Dermis microvascular lymphatic vessel endothelial cell (primary cell): Measurements from ENCODE around the gene RHOH. TPM values are rescaled to one million over a fixed set of nuclear protein-coding genes. Genes with fewer than 3 reads are reported as not detected.
A peak's percentile ranks its signal among the peaks of the same experiment; 100 is the strongest.

Source experiments
- DNase-seq, 2 donors: peaks; one replicate each; pipeline versions ENCODE4 v3.0.0 to v3.0.0-alpha.2; 2010; ENCODE audit warnings: low read depth in 2 of 2
- total RNA-seq: library from RNA; depleted of rRNA; stranded (reverse); fragments of >200 nt; gene quantifications from 2 replicates; pipeline ENCODE4 v1.2.1, GENCODE V29; 2014

Gene RHOH
- total RNA-seq, 1 donor from 2014 or later, result under 0.01 TPM

DNA sequence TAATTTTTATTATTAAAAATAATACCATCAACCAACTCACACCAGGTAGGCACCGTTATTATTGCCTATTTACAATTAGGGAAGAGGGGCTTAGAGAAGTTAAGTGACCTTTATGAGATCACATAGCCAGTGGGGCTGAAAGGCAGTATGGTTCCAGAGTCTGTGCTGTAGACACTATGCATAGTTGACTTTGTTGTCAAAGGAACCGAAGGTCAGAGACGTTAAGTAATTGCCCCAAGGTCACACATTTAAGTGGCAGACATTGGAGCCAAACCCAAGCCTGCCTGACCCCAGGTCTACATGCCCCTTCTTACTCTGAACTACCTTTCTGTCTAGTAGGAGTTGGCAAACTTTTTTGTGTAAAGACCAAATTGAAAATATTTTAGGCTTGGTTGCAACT is 36.4 kb downstream of the RHOH start:
- DNase-seq, result no peak

DNA sequence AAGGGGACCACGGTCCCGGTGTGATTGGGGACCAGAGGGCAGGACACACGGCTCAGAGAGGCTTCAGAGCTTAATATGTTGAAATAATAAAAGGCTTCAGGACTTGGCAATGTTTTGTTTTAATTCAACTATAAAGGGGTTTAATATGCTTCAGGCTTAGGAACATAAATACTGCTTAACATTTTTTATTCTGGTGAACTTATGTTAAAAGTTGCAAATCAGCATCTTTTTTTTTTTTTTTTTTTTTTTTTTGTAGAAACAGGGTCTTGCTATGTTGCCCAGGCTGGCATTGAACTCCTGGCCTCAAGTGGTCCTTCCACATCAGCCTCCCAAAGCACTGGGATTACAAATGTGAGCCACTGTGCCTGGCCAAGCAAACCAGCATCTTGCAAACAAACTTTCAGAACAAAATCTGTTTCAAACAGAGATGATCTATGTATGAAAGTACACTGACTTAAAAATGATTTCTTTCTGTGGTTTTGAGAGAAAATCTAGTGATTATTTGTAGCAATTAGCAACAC is 37.7 kb downstream of the RHOH start:
- no peak for DNase-seq

DNA sequence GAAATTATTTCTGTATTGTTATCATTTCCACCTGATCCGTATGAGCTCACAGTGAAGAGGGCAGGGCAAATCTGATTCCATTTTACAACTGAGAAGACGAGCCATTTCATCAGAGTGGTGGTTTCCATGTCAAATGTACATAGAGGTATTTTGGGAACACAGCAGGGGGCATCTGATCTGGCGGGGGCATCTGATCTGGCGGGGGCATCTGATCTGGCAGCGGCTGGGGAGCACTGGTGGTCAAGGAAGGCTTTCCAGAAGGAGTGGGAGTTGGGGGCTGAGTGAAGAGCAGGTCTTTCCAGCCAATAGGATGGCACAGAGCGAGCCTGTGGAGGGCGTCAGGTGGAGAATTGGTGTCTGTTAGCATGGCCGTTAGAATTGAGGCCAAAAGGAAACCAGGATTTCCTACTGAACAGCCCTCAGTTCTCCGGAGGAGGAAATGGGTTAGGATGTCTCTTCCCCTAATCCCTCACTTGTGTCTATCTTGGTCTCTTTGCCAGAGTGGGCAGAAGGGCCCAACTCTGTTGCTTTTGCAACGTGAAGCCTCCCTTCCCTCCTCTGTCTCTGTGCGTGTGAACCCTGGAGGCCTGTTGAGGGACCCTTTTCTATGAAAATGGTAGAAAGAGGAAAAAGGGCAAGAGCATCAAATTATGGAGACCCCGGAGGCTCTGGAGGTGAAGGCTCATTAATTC is 41.3 kb downstream of the RHOH start:
- DNase-seq, result no peak

DNA sequence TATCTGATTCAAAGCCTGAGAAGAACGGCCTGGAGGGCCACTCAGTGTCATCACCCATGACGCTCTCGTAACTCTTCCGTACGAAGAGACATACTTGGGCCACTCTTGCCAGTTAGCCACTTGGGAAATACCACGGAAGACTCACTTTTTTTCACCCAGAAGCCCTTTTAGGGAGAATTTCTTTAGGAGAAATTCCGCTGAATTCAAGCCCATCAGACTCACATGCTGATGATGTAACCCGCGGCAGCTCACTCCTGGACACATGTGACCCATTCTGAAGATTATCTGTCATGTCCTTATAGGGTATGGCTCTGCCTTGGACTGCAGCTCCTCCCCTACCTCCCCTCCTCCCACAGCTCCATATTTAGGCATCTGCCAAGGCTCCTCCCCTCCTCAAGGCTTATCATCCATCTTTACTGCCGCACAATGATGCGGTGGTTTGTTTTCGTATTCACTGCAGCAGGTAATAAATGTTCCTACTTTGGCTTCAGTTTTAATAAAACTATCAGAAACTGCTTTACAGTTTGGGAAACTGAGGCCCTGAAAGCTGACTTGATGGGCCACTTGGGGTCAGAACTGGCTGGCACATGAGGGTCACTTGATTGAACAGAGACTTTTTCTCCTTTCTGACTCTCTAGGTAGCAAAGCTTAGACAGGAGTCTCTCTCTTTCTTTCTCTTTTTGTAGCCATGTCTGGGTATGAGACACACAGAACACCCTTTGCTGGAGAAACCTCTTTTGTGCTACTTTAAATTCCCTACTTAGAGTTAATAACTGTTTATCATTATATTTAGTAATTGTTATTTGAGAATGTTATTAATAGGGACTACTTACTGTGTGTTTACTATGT is 42.1 kb downstream of the RHOH start:
- DNase-seq, result no peak

DNA sequence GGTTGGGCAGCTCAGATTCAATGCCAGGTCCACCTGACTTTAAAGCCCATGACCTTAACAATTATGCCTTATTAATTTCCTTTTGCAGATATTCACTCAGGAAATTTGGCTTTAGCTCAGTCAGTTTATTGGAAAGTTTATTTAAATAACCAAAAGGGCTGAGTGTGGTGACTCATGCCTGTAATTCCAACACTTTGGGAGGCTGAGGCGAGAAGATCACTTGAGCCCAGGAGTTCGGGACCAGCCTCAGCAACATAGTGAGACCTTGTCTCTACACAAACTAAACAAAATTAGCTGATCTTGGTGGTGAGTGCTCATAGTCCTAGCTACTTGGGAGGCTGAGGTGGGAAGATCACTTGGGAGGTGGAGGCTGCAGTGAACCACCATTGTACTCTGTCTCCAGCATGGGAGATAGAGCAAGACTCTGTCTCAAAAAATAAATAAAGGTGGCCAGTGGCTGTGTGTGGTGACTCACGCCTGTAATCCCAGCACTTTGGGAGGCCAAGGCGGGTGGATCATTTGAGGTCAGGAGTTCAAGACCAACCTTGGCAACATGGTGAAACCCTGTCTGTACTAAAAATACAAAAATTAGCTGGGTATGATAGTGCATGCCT is 43.3 kb downstream of the RHOH start:
- peak in 1 of 2 donors; percentile 5 for DNase-seq

DNA sequence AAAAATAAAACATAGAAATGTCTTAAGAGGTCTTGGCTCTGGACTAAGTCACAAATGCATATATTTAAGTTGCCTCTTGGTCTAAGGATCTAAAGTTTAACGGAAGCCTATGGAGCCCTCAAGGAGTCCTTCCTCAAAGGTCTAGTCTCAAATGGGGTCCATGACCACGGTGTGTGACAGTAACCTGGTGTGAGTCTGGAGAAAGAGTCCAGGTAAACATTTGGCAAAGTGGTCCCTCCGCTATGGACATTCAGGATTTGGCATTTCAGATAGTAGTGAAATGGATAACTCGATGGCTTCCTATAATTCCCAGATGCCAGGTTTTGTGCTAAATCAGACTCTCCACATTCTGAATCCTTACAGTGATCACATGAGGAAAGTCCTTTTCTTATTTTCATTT is 44.2 kb downstream of the RHOH start:
- no peak for DNase-seq

DNA sequence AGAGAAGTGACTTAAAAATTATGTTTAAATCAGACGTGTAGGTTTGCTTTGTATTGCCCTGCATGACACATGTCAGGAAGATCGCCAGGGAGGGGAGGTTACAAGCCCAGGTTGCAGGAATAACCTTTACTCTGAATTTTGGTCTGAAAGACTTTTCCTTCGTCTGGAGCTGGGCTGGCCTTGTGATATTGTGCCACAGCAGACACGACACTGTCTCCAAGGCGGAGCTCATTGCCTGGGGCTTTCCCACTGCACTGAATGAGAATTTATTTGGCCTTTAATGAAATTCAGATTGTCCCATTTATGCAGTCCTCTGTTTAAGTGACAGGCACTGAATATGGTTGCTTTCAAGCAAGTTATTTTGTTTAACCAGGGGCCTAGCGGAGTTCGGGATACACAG is 45.1 kb downstream of the RHOH start:
- no peak for DNase-seq

DNA sequence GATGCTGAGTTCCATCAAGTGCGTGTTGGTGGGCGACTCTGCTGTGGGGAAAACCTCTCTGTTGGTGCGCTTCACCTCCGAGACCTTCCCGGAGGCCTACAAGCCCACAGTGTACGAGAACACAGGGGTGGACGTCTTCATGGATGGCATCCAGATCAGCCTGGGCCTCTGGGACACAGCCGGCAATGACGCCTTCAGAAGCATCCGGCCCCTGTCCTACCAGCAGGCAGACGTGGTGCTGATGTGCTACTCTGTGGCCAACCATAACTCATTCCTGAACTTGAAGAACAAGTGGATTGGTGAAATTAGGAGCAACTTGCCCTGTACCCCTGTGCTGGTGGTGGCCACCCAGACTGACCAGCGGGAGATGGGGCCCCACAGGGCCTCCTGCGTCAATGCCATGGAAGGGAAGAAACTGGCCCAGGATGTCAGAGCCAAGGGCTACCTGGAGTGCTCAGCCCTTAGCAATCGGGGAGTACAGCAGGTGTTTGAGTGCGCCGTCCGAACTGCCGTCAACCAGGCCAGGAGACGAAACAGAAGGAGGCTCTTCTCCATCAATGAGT is 46.6 kb downstream of the RHOH start:
- DNase-seq, result no peak

DNA sequence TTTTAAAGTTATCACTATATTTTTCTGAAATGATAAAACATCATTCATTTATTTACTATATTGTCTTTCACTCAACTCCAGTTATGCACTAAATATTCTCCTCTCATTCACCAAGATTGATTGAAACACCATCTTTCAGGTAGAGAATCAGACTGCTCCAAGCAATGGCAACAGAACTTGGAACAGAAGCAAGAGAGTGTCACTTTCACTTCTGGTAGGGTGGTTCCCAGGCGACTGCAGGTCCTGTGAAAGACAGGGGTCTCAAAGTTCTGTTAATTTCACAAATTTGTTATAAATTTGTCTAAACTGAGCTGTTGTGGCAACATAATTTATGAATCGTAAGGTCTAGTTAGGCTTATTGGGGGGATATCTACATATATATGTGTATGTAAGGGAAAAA is 47.8 kb downstream of the RHOH start:
- no peak for DNase-seq

DNA sequence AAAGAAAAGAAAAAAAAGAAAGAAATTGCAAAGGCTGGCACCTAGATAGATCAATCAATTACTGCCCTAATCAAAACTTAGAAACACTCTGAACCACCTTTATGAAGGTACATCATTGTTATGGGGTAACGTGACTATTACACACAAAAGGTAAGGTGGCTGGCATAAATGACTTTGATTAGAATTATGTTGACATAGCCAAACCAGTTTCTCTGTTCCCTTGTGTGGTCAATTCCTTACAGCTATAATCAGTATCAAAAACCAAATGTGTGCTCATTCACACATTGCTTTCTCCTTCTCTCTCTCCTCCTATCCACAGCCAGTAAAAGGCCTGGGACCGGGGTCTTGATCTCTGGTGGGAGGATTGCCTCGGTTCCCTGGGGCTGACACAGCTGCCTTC is 48.7 kb downstream of the RHOH start:
- no peak for DNase-seq

DNA sequence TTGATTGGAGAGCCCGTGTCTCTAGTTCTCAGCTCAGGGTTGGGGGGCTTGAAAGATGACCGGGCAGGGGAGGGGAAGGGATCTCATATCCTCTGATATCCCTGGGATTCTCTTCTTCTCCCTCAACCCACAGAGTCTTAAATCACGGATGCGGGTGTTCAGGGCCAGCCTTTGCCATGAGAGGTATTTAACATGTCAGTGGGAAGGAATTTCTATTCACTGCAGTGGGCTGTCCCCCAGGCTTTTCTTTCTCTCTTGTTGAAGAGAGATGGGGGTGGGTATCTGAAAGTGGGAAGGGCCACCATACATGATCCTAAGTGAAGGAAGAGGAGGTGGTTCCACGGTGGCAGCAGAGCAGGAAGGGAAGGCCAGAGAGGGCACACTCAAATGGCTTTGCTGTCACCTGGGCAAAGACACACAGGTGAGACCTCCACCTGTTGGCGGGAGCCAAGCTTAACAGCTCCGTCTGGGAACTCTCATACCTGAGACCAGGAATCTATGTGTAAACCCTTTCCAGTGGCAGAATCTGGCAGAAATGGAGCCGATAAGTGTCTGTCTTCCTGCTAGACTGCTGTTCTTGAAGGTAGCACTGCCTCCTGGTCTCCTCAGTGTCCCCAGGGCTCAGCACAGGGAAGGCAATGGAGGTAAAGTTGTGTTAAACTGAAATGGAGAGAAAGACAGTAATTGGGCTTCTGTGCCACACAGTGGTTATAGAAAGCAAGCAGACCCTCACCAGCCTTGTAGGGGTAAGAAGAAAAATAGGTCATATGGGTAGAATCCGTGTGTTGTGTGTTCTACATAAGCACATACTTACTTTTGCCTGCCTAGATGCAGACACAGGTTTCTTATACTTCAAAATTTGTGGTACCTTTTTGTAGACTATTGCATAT is 49.4 kb downstream of the RHOH start:
- DNase-seq, result no peak

DNA sequence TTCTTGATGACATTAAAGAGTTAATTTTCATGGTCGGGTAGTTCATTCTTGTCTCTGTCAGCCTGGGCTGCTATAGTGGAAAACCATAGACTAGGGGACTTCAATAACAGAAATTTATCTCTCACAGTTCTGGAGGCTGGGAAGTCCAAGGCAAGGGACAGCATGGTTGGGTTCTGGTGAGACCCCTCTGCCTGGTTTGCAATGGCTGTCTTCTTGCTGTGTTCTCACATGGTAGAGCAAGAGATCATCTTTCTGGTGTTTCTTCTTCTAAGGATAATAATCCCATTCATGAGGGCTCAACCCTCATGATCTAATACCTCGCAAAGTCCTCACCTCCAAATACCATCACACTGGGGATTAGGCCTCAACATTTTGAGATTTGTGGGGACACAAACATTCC is 50.1 kb downstream of the RHOH start:
- no peak for DNase-seq

DNA sequence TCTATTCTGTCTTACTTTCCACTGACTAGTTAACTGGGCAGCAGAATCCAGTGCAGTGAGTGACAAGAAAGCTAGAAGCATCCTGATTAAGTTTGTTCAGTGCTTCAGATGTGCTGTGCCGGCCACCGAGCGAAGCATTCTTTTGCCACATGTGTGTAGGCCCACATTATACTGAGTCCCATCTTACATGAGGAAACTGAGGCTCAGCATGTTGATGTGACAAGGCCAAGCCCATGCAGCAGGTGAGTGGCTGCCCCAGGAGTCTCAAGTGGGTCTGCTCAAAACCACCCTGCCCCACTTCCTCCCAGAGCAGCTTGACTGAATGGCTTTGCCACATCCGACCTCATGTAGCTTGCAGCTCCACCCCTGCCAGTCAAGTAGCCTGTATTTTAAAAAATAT is 50.5 kb downstream of the RHOH start:
- DNase-seq, result no peak

DNA sequence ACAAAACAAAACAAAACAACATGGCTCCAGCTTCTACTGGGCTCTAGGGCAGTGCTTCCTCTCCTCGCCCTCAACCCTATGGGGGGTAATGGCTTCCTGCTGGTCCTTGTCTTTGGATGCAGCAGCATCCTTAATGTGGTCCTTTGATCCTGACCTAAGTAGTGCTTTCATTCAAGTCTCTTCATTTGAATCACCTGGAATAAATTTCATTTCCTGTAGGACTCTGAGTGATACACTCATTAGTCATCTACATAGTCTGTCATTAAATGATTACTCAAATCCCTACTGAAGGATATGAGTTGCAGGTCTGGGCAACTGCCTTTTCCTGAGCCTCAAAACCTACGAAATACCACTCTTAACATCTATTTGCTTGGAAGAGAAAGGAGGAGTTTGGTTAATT is 54.5 kb downstream of the RHOH start:
- peak in 1 of 2 donors; percentile 39 for DNase-seq

DNA sequence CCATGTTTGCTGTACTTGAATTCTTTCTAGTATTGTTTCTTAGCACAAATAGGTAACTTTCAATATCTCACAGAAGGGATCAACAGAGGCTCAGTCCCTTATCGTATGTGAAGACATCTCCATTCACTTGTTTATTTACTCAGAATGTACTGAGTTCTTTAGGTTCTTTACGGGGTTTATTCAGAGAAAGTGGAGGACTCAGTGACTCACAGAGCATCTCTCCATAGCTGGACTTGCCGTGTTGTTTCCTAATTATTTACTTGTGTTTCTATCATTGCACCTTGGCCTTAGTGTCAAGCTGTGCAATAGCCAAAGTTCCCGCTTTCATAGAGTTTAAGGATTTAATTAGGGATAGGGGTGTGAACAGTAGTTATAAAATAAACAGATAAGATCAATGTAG is 57.1 kb downstream of the RHOH start:
- no peak for DNase-seq

DNA sequence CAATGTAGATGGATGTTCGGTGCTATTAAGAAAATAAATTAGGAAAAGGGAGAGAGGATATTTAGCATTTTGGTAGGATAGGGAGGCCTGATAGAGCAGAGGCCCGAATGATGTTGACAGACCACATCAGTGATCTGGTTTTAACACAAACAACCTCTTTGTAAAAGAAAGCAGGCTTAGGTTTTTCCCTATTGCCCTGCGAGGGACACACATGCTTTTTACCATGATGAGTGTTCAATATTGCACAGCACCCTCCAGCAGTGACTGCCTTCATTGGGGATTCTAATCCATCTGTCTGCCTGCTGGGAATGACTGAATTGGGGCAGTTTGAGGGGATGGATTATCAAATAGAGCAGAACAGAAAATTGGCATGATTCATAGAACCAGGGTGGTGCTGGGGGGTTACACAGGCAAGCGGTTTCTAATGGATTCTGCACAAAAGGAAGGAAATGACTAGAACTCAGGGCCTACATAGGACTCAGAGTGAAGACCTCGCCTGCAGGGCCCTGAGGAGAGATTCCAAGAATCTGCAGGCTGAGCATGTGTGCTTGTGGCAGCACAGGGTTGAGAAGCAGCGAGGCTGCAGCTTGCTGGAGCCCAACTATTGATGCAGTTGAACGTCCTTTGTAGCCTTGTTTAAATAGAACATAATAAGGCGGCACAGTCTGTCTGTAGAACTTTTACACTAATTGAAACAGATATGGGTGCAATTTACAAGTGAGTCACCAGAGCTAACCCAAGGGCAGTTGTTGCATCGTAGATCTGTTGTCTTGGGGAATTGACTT is 58.0 kb downstream of the RHOH start:
- DNase-seq, result peak in 1 of 2 donors; percentile 58

DNA sequence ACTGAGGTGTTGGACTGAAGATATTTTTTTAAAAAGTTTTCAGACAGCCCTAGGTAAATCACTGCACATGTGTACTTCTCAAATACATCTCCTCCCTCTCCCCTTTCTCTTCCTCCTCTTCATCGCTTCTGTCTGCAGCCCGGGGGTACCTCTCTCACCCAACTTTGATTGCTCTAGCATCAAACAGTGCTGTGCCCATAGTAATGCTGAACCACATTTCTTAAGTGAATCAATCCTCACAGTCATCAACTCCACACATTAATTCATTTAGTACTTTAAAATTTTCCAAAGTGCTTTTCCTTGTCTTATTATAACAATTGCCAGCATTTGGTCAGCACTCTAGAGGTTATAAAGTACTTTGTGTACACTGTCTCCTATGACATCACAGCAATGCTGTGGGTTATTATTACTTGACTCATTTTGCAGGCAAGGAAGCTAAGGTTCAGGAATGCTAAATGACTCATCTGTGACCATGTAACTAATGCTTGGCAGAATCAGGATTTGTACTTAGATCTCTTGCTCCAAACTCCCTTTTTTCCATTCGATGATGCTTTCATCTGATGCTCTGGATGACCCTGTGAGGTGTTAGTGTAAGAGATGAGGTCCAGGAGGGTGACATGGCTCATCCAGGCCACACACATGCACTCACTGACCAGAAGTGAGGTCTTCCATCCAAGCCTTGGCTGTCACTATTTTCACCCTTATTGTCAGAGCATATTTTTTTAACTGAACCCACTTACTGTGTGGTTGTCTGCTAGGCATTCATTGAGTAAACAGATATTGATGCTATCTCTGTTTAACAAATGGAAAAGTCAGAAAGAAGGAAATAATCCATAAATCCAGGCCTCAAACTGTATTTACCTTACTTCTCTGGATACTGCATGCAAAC is 58.8 kb downstream of the RHOH start:
- peak; percentile 81 to 95 for DNase-seq

DNA sequence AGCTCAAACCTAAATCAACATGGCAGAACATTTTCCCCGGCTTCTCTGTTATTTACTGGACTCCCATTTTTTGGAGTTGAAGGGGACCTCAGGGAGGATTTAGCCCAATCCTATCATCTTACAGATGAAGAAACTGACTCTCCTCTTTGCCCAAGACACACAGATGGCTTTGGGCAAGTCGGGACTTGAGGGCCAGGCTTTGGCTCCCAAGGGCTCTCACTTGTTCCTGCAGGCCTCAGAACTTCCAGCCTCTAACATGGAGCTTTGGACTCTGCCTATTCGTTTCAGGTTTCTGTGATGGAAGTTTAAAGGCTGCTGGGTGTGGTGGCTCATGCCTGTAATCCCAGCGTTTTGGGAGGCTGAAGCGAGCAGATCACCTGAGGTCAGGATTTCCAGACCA is 59.5 kb downstream of the RHOH start:
- no peak for DNase-seq

DNA sequence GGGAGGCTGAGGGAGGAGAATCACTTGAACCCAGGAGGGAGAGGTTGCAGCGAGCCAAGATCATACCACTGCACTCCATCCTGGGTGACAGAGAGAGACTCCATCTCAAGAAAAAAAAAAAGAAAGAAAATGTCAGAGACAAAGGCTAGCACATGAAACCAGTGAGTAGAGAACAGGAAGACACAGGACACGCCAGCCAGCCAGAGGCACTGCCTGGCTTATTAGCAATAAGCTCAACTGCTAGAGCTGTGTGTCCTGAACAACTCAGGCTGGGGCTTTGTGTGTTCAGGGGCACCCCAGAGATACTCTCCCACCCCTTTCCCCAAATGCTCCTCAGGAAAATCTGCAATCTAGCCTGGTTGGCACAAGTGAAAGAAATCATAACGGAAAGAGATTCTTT is 60.0 kb downstream of the RHOH start:
- no peak for DNase-seq
